GM12874 (cell line): ENCODE results near the gene ATP6V1B1.

Source experiments
- CTCF ChIP-seq: IDR thresholded peaks from 2 replicates; pipeline ENCODE4 v1.5.1; 2011; ENCODE audit warnings: low read depth, mild to moderate bottlenecking, control low read depth, low read length, moderate library complexity; ENCODE audit not compliant: insufficient read depth

The ATP6V1B1 gene

GRCh38 chr2:70981866-70982810 lies 46.4 kb downstream of the ATP6V1B1 start:
- TF ChIP-seq CTCF = no peak

- no peak for TF ChIP-seq CTCF
Measured at GRCh38 chr2:70982971-70983370, 47.3 kb downstream of the ATP6V1B1 start.

- no peak for TF ChIP-seq CTCF
Measured at GRCh38 chr2:70983506-70984227, 48.0 kb downstream of the ATP6V1B1 start.

GRCh38 chr2:70984228-70984575 lies 48.5 kb downstream of the ATP6V1B1 start:
- TF ChIP-seq CTCF = no peak

- TF ChIP-seq CTCF = peak; percentile 96
Measured at GRCh38 chr2:70984576-70985282, 49.0 kb downstream of the ATP6V1B1 start.

- TF ChIP-seq CTCF = no peak
Measured at GRCh38 chr2:70985283-70985688, 49.6 kb downstream of the ATP6V1B1 start.

GRCh38 chr2:70985956-70986355 lies 50.3 kb downstream of the ATP6V1B1 start:
- TF ChIP-seq CTCF = no peak
